Bronchial epithelial cell (primary cell): ENCODE data around the gene ACSL6. TPM values are rescaled to one million over a fixed set of nuclear protein-coding genes. Genes with fewer than 3 reads are reported as not detected.

Experiments used
- DNase-seq: peaks from one replicate; pipeline ENCODE4 v3.0.0-alpha.2; 2010; ENCODE audit warnings: low read depth
- FAIRE-seq: peaks from 2 replicates; lab custom pipeline; 2011; peaks lifted over from hg19 to GRCh38; lab: Jason Lieb, UNC
- H3K27me3 ChIP-seq: 2 replicates; pipeline ENCODE4 v1.5.1; 2011; ENCODE audit warnings: low read length; ENCODE audit not compliant: control insufficient read depth, insufficient read depth
- H3K36me3 ChIP-seq: 2 replicates; pipeline ENCODE4 v1.5.1; 2011; ENCODE audit warnings: low read length; ENCODE audit not compliant: control insufficient read depth, insufficient read depth
- H3K4me3 ChIP-seq: 2 replicates; pipeline ENCODE4 v1.5.1; 2011; ENCODE audit warnings: mild to moderate bottlenecking, low read depth, low read length, control low read depth
- CTCF ChIP-seq: IDR thresholded peaks from 2 replicates; pipeline ENCODE4 v1.5.1; 2011; ENCODE audit warnings: mild to moderate bottlenecking, moderate library complexity, low read length, control low read depth, inconsistent platforms; ENCODE audit not compliant: insufficient read depth, severe bottlenecking
- total RNA-seq: library from RNA; depleted of rRNA; stranded (reverse); fragments of >200 nt; gene quantifications from 2 replicates; pipeline ENCODE4 v1.2.1, GENCODE V29; 2014

ACSL6 gene
- total RNA-seq, 1 donor from 2014 or later, result 0.26 TPM

DNA sequence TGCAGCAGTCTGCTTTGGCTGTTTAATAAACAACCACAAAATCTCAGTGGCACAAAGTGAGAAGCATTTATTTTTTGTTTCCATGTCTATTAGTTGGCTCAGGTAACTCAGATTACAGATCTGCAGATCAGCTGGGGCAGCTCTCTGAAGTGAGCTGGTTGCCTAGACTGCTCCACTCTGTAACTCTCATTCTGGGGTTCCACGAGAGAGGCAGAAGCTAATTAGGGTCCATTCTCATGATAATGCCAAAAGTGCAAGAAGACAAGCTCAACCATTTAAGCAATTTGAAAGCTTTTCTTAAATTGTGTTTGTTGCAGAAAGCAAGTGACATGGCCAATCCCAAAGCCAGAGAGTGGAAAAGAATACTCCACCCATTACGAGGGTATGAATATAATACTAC is 79.2 kb downstream of the ACSL6 start:
- no peak for FAIRE-seq

GRCh38 chr5:131928957-131929356 is 82.5 kb downstream of the ACSL6 start:
- FAIRE-seq, result no peak
- DNase-seq, result no peak
- Histone ChIP-seq H3K27me3 (peaks cover 2% of the 10 kb centered on the region), H3K4me3 (no peak overlapping the region), H3K36me3 (no peaks in the 10 kb centered on the region)
- no peak for TF ChIP-seq CTCF

More for the DNA sequence above, 79.2 kb downstream of the ACSL6 start:
- no peak for TF ChIP-seq CTCF
- Histone ChIP-seq H3K27me3 (peaks cover 4% of the 10 kb centered on the region), H3K4me3 (no peak overlapping the region), H3K36me3 (no peaks in the 10 kb centered on the region)
- DNase-seq, result no peak

- no peak for FAIRE-seq
- no peak for TF ChIP-seq CTCF
These were observed 85.3 kb downstream of the ACSL6 start for GRCh38 chr5:131926168-131926567.

DNA sequence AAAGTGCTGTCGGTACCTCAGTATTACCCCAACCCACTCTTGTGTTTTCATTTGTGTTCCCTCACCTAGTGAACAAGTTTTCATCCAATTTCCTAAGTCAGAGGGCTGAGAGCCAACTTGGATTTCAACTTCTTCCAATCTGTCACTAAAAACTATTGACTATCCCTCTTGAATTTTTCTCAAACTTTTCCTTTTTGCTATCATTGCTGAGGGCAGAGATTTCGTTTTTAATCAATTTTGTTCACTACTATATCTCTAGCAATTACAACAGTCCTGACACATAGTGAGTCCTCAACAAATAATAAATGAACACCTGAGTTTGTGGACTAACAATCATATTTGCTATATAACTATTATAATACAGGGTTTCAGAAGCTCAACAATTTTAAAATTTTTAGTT is 95.0 kb downstream of the ACSL6 start:
- FAIRE-seq, result no peak
- Histone ChIP-seq H3K4me3 (no peak overlapping the region), H3K36me3 (no peaks in the 10 kb centered on the region), H3K27me3 (no peaks in the 10 kb centered on the region)
- TF ChIP-seq CTCF, result no peak
- DNase-seq, result no peak

More at GRCh38 chr5:131926168-131926567, 85.3 kb downstream of the ACSL6 start:
- Histone ChIP-seq H3K36me3 (no peaks in the 10 kb centered on the region), H3K27me3 (no peaks in the 10 kb centered on the region), H3K4me3 (no peak overlapping the region)
- DNase-seq, result no peak

DNA sequence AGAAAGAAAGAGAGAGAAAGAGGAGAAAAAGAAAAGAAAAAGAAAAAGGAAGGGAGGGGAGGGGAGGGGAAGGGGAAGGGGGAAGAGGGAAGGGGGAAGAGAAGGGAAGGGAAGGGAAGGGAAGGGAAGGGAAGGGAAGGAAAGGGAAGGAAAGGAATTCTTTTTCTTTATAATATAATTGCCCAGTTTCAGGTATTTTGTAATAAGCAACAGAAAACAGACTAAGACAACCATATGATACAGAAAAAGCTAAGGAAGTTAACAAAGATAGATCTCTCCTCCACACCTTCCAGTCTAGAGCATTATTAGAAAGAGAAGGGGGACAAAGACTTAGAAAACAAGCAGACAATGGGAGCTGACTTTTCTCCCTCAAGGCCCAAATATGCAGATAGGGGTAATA is 97.0 kb downstream of the ACSL6 start:
- no peaks in the 10 kb centered on the region for H3K27me3 ChIP-seq
- FAIRE-seq (no peak), DNase-seq (no peak)
- TF ChIP-seq CTCF, result no peak
- no peak overlapping the region for H3K4me3 ChIP-seq
- H3K36me3 ChIP-seq, result no peaks in the 10 kb centered on the region

DNA sequence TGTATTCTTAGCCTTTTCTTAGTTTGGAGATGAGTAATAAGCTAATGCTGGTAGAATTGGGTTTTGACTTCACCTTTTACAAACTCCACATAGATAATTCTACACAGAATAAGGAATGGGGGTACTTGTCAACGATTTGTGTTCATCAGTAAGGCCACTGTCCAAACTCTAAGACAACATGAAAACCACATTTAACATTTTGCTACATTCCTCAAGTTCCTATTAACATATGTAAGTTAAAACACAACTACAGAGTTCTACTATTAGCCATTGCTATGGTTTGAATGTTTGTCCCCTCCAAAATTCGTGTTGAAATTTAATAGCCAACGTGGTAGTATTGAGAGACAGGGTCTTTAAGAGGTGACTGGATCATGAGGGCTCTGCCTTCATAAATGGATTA is 97.9 kb downstream of the ACSL6 start:
- Histone ChIP-seq H3K36me3 (no peaks in the 10 kb centered on the region), H3K27me3 (no peaks in the 10 kb centered on the region), H3K4me3 (no peak overlapping the region)
- no peak for TF ChIP-seq CTCF
- no peak for DNase-seq
- no peak for FAIRE-seq
